ENCODE data around the gene SLC38A10.

Gene SLC38A10

GRCh38 chr17:81241648-81242420 lies 53.3 kb downstream of the SLC38A10 start:
- Histone ChIP-seq H3K27ac (no peak overlapping the region; the same call in 1 of the 2 replicates), H3K4me3 (ENCODE audit: low read depth, low read length) (no peak overlapping the region)
- DNase-seq: peak; percentile 85

GRCh38 chr17:81241203-81241602 lies 53.9 kb downstream of the SLC38A10 start:
- Histone ChIP-seq H3K4me3 (ENCODE audit: low read depth, low read length) (no peak overlapping the region), H3K27me3 (ENCODE audit: insufficient read depth, low read depth, severe bottlenecking) (no peaks in the 10 kb centered on the region), H3K9me3 (ENCODE audit: severe bottlenecking) (no peaks in the 10 kb centered on the region), H3K36me3 (peaks cover 37% of the 10 kb centered on the region), H3K27ac (no peak overlapping the region; the same call in 1 of the 2 replicates)
- no peak for DNase-seq
- TF ChIP-seq CTCF (IDR thresholded peaks at IDR 0.05; ENCODE audit: low read depth, low read length): no peak

More at GRCh38 chr17:81241648-81242420, 53.3 kb downstream of the SLC38A10 start:
- no peaks in the 10 kb centered on the region for H3K27me3 ChIP-seq (ENCODE audit: insufficient read depth, low read depth, severe bottlenecking)
- peaks cover 37% of the 10 kb centered on the region for H3K36me3 ChIP-seq
- peak; percentile 99 for TF ChIP-seq CTCF (IDR thresholded peaks at IDR 0.05; ENCODE audit: low read depth, low read length)
- no peaks in the 10 kb centered on the region for H3K9me3 ChIP-seq (ENCODE audit: severe bottlenecking)

- no peak overlapping the region for H3K27ac ChIP-seq
- H3K4me3 ChIP-seq (ENCODE audit: low read depth, low read length): no peak overlapping the region
- DNase-seq: no peak
- no peak for TF ChIP-seq CTCF (IDR thresholded peaks at IDR 0.05; ENCODE audit: low read depth, low read length)
- H3K27me3 ChIP-seq (ENCODE audit: insufficient read depth, low read depth, severe bottlenecking): no peaks in the 10 kb centered on the region
- H3K36me3 ChIP-seq: peaks cover 35% of the 10 kb centered on the region
- H3K9me3 ChIP-seq (ENCODE audit: severe bottlenecking): no peaks in the 10 kb centered on the region
Measured at GRCh38 chr17:81240761-81241160, 54.3 kb downstream of the SLC38A10 start.

GRCh38 chr17:81239714-81240555 lies 55.2 kb downstream of the SLC38A10 start:
- Histone ChIP-seq H3K27me3 (ENCODE audit: insufficient read depth, low read depth, severe bottlenecking) (no peaks in the 10 kb centered on the region), H3K9me3 (ENCODE audit: severe bottlenecking) (no peaks in the 10 kb centered on the region), H3K36me3 (peaks cover 26% of the 10 kb centered on the region), H3K4me3 (ENCODE audit: low read depth, low read length) (peak overlapping the region; percentile 81), H3K27ac (peak overlapping the region; percentile 87)
- no peak for DNase-seq
- TF ChIP-seq CTCF (IDR thresholded peaks at IDR 0.05; ENCODE audit: low read depth, low read length): no peak

GRCh38 chr17:81238815-81239713 lies 56.0 kb downstream of the SLC38A10 start, which contains the start of the genes NDUFAF8 and TEPSIN:
TSS of gene NDUFAF8 (plus strand) at chr17:81239318. CDS start at chr17:81239364, 46 bp downstream.
TSS of gene TEPSIN (minus strand) at chr17:81239055. CDS start at chr17:81239033, 22 bp downstream.
- H3K9me3 ChIP-seq (ENCODE audit: severe bottlenecking): no peaks in the 10 kb centered on the region
- peak; percentile 99 for DNase-seq
- H3K36me3 ChIP-seq: peaks cover 20% of the 10 kb centered on the region
- peak within 1 kb of the TSS; percentile 87 for H3K27ac ChIP-seq
- no peak for TF ChIP-seq CTCF (IDR thresholded peaks at IDR 0.05; ENCODE audit: low read depth, low read length)
- H3K4me3 ChIP-seq (ENCODE audit: low read depth, low read length): peak within 1 kb of the TSS; percentile 81
- no peaks in the 10 kb centered on the region for H3K27me3 ChIP-seq (ENCODE audit: insufficient read depth, low read depth, severe bottlenecking)

Measured in WERI-Rb-1 (cell line).